Activated T-cell treated with anti-CD3 and anti-CD28 coated beads for 1 hour (primary cell): Measurements from ENCODE around the gene IRF5.

ENCODE experiments used
- DNase-seq: peaks from one replicate; pipeline ENCODE4 v3.0.0-alpha.2; 2020; ENCODE audit warnings: low read depth

Gene IRF5

DNA sequence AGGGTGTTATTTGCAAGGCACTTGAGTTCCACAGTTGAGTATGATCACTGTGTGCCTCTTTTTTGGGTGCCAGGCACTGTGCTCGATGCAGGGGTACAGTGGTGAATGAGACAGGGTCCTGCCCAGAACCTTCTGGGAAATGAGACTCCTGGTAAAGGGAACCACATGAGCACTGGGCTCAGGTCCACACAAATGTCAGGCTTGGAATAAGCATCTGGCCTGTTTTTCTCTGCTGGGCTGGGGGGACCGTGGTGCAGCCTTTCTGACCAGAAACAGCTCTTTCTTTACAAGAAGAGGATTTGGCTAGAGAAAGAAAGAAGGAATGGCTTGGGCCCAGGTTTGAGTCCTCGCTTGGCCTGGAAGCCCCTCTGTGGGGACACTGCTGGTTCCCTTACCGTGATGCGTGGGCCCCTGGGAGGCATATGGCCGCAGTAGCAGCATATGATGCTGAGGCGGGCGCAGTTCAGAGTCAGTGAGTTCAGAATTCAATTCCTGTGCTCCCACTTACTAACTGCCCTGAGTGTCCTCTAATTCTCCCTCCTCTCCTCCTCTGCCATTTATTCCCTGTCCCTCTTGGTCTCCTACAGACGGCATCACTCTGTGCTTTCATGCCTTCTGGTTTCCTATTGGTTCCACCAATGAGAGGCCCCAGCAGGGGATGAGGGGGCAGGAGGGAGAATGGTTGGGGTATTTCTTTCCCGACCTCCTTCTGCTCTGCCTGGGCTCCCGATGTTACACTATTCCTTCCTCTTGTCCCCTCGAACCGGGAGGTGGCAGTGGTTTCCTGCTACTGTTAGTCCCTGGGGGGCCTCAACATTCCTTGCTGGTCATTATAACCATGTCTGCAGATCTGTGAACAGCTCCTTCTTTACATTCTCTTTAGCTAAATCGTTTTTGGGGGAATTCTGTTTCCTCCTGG lies 17.6 kb upstream of the IRF5 start:
- DNase-seq, result no peak

DNA sequence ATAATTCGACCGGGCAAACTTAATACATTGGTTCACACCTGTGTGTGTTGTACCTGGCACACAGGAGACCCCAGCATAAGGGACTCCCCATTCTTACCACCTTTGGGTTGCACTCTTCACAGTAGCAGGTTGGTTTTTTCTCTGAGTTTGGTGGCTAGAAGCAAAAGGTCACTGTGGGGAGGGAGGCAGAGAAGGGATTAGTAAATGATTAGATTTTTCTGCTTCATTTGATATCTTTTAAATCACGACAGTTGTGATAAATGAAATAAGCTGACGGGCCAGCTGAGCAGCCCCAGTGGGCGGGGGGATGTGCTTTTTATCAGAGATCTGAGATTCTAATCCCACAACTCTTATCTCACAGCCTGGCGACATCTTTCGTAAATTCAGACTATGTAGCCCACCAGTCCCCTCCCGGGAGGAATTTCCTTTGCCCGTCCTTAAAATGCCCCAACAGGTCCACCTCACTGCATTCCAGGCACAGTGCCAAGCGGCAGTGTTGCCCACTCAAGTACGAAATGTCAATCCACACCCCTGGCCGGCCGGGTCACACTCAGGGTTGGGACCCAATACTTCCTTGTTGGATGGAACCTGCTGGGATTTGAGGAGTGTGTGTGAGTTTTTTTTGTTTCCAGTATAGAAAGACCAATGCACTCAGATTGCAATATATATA lies 16.7 kb upstream of the IRF5 start:
- no peak for DNase-seq

DNA sequence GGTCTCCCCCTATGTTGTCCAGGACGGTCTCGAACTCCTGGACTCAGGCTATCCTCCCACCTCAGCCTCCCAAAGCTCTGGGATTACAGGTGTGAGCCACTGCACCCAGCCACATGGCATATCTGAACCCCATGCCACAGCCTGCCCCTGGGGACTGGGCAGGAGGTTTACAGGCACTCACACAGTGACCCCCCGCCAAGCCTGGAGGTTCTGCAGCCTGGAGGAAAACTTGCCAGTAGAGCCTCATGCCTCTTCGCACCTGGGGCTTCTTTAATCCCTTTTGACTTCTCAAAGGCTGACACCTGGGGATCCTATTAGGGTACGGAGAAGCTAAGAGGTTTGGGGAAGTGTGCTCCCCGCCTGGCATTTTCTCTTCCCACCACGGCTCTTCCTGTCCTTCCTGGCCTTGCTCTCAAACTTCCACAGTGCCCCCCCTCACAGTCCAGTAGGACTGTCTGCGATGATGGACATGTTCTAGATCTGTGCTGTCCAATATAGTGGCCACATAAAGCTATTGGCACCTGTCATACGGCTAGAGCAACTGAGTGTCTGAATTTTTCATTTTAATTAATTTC lies 15.8 kb upstream of the IRF5 start:
- DNase-seq, result no peak

DNA sequence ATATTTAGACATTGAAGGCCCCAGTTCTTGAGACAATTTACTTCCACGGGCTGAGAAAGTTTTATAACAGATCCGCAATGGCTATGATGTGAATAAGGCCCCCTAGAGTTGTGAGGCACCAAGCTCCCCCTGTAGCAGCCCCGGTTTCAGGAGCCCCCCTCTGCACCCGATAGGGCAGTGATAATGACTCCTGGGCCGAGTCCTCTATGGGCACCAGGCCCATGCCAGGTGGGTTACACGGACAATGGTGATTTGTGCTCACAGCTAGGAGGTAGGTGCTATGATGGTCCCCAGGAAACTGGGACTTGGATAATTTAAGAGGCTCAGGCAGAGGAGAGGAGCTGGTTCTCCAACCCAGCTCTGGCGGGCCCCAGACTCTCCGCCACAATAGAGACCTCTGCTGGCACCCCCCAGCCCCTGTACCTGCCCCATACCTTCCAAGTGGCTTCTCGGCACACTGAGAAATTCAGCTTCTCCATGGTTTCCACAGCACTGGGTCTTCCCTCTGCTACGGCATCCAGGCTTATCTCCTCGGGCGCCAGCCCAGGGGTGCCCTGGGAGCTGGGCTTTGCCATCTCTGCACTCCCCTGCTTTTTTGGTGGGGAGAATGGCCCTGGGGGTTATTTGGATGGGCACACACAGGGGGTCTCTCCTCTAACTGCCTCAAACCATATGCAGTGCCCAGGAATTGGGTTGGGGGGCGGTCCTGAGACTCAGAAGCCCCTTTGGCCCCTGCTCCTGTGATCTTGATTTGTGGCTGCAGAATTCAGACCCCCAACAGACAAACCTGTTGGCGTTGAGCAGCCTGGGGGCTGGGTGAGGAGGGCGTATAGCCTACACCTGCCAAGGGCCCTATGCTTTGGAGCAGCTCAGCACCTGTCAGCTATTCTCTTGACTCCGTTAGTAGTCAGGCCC lies 15.0 kb upstream of the IRF5 start:
- no peak for DNase-seq

DNA sequence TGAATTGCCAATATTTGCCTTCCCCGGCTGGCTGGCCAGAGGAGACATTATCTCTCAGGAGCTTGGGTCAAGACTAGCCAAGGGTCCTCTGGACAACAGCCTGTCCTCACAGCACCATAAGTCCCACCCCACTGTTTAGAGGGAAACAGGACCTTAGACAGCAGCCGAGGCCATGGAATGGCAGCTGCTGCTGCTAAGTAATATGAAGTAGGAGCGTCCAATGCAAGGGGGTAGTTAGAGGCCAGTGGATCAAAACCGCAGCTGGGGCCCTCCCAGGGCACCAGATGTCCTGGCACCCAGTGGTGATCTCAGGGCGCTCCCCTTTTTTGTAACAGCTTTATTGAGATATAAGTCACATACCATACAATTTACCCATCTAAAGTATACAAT lies 14.3 kb upstream of the IRF5 start:
- DNase-seq, result no peak

DNA sequence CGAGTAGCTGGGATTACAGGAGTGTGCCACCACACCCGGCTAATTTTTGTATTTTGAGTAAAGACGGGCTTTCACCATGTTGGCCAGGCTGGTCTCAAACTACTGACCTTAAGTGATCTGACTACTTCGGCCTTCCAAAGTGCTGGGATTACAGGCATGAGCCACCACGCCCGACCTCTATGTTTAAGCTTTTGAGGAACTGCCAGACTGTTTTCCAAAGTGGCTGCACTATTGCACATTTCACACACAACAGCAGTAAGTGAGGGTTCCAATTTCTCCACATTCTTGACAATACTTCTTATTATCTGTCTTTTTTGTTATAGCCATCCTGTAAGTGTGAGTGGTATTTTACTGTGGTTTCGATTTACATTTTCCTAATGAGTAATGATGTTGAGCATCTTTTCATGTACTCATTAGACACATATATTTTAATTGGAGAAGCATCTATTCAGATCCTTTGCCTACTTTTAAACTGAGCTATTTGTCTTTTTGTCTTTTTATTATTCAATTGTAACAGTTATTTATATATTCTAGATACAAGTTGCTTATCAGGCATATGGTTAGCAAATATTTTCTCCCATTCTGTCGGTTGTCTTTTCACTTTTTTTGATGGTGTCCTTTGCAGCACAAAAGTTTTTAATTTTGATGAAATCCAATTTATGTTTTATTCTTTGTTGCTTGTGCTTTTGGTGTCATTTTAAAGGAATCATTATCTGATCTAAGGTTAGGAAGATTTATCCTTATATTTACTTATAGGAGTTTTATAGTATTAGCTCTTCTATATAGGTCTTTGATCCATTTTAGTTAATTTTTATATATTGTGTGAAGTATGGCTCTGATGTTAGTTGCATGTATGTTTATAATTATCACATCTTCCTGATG lies 12.8 kb upstream of the IRF5 start:
- no peak for DNase-seq

DNA sequence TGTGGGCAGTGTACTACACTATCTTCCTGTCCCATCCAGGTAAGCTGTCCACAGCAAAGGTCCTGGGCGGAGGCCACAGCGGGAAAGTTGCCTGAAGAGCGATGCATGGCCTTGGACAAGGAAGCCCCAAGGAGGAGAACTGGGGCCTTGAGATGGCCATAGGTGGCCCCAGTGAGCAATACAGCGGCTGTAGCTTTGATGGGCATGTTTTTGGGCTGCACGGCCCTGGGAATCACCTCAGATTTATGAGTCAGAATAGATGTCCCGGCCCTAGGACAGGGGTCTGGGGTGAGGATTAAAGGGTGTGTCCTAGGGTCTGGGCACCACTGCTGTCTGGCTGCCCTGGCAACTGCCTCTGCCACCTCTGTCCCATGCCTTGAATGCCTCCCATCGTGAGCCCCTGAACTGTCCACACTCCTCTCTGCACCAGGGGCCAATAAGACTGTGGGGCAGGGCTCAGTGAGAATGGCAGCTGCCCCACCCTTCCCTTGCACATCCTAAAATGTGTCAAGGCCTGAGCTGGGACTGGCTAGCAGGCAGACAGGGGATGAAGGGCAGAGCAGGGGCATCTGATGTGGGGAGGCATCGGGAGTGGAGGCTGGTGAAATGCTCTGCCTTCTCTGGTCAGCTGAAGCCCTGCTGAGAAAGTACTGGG lies 9.4 kb upstream of the IRF5 start:
- no peak for DNase-seq

DNA sequence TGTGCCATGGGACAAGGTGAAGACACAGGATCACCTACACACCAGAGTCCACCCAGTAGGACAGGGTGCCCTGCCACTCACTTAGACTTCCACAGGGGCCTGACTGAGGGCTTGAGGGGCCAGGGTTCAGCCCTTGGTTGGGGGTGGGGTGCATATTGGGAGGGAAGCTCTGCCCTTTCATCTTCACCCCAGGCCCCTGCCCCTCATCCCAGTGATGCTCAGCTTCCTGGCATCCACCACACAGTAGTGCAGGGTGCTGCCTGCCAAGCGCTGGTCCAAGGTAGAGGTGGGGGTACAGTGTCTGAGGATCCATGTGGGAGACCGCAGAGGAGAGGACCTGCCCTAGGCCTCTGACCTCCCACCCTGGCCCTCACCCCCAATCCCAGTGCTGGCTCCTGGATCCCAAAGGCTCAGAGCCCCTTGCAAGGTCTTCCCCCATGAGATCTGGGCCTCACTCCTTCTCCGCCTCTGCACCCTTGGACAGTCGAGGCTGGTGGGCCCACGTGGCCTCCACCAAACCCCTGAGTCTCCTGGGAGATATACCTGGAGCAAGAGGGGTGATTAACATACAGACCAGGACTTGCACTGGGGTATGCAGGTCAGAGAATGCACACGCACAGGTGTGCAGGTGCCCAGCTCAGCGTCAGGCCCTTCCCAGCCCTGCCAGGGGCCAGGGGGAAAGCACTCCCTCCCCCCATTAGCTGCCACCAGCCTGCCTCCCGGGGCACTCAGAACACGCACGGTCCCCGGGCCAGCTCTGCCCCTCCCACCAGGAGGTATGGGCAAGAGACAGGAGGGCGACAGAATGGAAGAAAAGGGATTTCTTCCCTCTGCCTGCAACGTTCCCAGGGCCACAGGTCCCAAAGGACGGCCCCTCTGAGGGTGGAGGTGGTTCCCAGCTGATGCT lies 8.6 kb upstream of the IRF5 start:
- DNase-seq, result no peak

DNA sequence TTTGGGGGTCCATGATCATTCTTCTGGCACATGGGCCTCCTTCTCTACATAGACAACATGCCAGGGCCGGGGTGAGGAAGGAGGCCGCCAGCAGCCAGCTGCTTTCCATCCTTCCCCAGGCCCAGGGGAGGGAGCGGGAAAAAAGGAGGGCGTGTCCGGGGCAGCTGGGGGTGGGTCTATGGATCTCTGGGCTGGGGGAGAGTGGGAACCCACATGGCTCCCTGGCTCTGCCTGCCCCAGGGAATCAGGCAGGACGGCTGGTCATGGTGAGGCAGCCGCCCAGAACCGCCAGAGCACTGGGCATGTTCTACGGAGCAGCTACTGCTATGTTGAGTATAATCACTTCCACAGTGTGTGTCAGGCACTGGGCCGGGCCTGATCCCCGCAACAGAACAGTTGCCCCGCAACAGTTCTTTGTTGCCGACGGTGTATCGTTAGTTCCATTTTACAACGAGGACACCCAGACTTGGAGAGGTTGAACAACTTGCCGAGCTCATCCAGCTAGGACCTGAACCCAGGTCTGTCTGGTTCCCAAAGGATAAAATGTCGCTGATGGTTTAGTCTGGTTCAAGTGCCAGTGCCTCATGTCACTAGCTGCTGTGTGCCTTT lies 6.4 kb upstream of the IRF5 start:
- no peak for DNase-seq

DNA sequence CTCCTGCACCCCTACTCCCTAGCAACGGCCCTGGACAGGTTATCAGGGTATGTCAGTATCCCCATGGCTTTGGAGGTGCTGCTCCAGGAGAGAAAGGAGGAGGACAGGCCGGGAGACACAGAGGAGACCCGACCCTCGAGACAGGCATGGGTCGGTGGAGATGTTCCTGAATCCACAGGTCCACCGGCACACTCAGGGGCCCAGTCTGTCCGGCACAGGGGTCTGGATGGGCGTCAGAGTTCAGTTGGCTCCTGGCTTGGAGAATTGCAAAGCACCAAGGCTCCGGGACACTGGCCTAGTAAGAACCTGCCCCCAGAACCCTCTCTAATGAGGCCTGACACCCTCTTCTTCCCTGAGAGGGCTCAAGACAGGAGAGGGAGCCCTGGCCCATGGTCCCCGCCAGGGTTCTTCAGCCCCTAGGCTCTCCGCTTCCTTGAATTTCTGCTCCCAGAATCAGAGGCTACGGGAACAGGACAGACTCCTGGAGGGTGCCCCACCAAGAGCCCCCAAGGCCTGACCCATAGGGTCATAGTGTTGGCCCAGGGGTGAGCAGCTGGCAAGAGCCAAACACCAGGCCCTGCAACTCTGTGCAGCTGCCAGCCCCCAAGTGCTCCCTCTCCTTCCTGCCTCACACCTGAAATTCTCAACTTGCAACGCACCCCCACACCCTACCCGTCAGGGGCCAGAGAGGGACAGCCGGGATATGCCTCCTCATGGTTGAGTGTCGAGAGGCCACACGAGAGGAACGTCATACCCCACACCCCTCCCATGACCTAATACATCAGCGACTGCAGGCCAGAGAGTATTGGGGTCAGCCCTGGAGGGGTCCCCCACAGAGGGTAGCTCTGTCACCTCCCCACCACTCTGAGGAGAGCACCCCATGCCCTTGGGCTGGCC lies 5.5 kb upstream of the IRF5 start:
- DNase-seq, result no peak

DNA sequence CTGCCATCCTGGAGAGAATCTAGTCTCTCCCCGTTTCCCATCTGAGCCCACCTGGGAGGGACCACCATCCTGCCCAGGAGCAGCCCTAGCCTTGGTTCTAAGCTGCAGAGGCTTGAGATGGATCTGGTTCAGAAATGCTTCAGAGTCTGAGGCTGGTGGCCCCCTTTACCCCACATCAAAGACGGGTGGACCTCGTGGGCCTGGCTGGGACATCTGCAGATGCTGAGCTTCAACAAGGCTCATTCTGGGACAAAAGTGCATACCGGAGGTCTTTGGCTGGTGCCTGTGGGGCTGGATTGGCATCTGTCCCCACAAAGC lies 4.9 kb upstream of the IRF5 start:
- no peak for DNase-seq

DNA sequence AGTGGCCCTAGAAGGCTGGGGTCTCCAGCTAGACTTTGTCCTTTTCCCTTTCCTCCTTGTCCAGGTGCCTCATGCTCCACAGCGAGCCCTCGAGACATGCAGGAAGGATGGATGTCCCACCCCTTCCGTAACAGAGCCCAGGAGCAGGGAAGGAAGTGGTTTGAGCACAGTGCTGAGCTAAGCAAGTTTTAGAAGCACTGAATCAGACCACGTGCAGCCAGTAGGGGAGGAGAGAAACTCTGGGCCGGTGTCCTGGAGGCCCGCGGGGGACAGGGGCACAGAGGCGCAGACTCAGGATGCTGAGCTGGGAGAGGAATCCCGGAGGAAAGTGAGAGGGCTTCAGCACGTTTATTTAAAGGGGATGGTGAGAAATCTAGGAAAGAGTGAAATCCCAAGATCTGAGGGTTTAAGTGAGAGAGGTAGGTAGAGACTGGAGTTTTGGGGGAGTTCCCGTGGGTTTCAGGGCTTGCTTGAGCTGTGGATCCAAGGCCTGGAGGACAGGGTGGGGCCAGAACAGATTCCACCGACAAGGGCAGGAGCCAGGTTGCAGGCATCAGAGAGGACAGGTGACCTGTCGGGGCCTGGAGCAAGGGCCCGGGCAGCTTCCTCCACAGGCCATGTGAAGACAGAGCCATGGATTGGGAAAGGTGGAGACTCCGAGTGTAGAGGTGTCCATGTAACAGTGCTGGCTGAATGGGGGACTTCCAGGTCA lies 4.4 kb upstream of the IRF5 start:
- DNase-seq, result no peak

DNA sequence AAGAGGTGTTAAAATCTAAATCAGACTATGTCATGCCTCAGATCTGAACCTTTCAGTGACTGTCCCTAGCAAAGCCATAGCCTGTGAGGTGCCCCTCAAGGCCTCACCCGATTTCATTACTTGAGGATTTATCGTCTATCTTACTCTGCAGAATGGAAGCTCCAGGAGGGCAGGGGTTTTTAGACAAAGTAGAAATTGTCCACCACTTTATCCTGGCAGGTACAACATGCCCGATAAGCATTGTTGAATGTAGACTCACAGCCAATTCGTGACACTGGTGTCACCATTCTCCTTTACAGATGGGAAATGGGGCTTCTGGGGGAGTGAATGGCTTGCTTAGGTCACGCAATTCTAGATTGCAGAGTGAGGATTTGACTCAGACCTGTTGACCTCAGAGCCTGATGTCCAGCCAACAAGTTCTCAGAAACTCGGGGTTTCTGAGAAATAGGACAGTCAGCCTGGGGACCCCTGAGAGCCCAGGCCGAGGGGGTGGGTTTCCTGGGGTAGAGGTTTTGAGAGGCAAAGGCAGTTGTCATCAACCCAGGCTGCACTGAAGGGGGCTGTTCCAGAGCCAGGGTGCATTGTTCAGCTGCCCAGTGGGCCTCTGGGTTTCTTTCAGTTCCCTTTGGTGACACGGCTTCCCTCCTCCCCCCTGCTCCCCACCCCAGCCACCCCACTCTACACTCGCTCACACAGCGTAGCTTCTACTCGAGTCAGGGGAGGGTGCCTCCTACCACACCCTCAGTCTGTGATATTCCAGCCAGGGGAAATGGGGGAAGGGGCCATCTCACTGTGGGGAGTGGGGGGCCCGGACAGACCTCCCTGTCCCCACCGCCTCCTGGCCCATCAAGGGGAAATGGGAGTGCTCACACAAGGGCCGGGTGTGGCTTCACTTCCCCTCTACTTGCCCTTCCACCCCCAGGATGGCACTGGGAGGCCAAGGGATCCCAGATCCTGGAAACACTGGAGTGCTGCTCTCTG lies 3.1 kb upstream of the IRF5 start:
- no peak for DNase-seq

DNA sequence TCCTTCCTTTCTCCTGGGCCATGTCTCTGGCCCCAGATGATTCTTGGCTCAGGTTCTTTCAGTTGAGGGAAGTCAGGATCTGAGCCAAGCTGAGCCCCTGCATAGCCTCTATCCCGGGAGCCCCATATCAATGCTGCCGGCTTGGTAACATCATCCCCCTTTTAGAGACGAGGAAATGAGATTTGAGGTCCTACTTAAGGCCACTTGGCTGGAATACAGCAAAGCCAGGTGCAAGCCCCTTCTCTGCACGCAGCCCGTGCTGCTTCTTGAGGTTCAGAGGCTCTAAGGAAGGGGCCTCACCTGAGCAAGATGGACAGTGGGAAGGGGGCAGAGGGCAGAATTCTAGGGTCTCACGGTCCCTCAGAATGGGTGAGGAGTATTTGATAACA lies 2.4 kb upstream of the IRF5 start:
- DNase-seq, result no peak

DNA sequence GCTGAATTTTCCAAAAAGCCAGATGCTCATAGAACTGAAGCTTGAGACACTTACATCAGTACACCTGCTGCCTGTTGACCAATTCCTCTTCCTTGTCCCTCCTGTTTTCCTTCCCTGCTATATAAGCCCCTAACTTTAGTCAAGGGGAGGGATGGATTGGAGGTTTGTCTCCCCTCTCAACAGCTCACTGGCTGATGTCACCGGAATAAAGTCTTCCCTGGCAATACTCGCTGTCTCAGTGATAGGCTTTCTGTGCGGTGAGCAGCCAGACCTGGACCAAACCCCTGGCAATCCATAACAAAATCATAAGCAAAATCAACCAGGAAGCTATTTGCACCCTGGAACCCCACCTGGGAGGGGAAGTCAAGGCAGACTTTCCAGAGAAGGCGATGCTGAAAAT lies 929 bp upstream of the IRF5 start:
- no peak for DNase-seq

DNA sequence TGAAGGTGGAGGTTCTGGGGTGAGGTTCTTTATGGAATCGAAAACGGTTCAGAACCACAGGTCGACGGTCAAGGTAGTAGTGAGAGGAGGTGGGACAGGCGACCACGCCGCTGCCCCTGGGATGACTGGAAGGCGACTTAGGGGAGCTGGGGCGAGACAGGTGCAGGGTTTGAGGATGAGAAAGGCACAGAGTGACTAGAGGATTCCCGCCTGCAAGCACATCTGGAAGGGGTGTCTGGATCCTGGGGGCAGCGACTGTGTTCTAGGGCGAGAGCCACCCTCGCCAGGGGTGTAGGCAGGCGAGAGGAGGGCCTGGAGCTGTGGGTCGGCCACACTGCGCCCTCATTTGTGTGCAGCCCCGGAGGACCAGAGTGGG lies 468 bp upstream of the IRF5 start:
- no peak for DNase-seq
